HFFc6 (cell line): ENCODE data around the gene PXMP4. TPM values are rescaled to one million over a fixed set of nuclear protein-coding genes. Genes with fewer than 3 reads are reported as not detected.

Experiments used
- DNase-seq: peaks from one replicate; pipeline ENCODE4 v3.0.0-alpha.2; 2018
- H3K27ac Mint-ChIP-seq: 2 replicates; pipeline ENCODE4 v1.8.0; 2020; ENCODE audit warnings: mild to moderate bottlenecking, mixed read lengths
- H3K27me3 Mint-ChIP-seq: 2 replicates; pipeline ENCODE4 v1.8.0; 2021; ENCODE audit warnings: mild to moderate bottlenecking, moderate library complexity, mixed read lengths; ENCODE audit not compliant: insufficient read depth
- H3K36me3 Mint-ChIP-seq: 2 replicates; pipeline ENCODE4 v1.8.0; 2021; ENCODE audit warnings: low read depth, mixed read lengths
- H3K4me1 Mint-ChIP-seq: 2 replicates; pipeline ENCODE4 v1.8.0; 2020; ENCODE audit warnings: low read depth, mixed read lengths
- H3K4me3 Mint-ChIP-seq: 2 replicates; pipeline ENCODE4 v1.8.0; 2020; ENCODE audit warnings: mild to moderate bottlenecking, moderate library complexity, mixed read lengths
- H3K9me3 Mint-ChIP-seq: 2 replicates; pipeline ENCODE4 v1.8.0; 2020; ENCODE audit warnings: mild to moderate bottlenecking, mixed read lengths
- total RNA-seq, 6 experiments: library from RNA; stranded (reverse); fragmentation: NEBNext Ultra II Directional; extraction: Animal tissue kit (Norgen Biotek cat#: 25700); gene quantifications; 2 replicates in 1 of 6; 3 replicates in 5 of 6; pipeline ENCODE4 v1.2.3, GENCODE V29; 2021
- TF ChIP-seq, protein P1 (sequence below): fragments of 200-600 bp; sonication (generic); IDR thresholded peaks from 2 replicates; pipeline ENCODE4 v1.5.0; 2021; ENCODE audit warnings: antibody characterized with exemption, mild to moderate bottlenecking

PXMP4 gene
- total RNA-seq, 6 experiments from 2014 or later: 8.3 to 14.4 (median 11.4) TPM

GRCh38 chr20:33753143-33753542 is 33.0 kb upstream of the PXMP4 start:
- Mint-ChIP-seq H3K9me3 (peaks cover 6% of the 10 kb centered on the region; the same call in 1 of the 2 replicates), H3K27ac (no peak overlapping the region), H3K36me3 (peaks cover 44% of the 10 kb centered on the region), H3K4me1 (no peaks in the 10 kb centered on the region), H3K27me3 (no peaks in the 10 kb centered on the region; the same call in none of the 2 replicates), H3K4me3 (no peak overlapping the region)
- TF ChIP-seq, protein P1, sequence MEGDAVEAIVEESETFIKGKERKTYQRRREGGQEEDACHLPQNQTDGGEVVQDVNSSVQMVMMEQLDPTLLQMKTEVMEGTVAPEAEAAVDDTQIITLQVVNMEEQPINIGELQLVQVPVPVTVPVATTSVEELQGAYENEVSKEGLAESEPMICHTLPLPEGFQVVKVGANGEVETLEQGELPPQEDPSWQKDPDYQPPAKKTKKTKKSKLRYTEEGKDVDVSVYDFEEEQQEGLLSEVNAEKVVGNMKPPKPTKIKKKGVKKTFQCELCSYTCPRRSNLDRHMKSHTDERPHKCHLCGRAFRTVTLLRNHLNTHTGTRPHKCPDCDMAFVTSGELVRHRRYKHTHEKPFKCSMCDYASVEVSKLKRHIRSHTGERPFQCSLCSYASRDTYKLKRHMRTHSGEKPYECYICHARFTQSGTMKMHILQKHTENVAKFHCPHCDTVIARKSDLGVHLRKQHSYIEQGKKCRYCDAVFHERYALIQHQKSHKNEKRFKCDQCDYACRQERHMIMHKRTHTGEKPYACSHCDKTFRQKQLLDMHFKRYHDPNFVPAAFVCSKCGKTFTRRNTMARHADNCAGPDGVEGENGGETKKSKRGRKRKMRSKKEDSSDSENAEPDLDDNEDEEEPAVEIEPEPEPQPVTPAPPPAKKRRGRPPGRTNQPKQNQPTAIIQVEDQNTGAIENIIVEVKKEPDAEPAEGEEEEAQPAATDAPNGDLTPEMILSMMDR: no peak
- DNase-seq: no peak

DNA sequence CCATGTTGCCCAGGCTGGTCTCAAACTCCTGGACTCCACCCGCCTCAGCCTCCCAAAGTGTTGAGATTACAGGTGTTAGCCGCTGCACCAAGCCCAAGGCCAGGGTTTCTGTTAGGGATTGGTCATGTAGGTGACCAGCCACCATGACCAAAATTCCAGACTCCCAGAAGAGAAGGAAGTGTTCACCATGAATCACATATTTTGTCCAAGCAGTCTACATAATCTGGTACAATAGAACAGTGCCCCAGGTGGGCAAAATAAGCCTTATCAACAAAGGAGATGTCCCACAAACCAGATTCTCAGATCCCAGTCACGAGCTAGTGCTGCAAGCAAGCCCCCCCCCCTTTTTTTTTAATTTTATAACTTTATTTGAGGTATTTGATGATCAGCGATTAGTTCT is 31.7 kb upstream of the PXMP4 start:
- DNase-seq: no peak
- no peaks in the 10 kb centered on the region for H3K4me1 Mint-ChIP-seq
- TF ChIP-seq, protein P1: 0 out of 2 replicates have a peak, but pooled peaks have one; percentile 8
- H3K36me3 Mint-ChIP-seq: peaks cover 30% of the 10 kb centered on the region
- H3K9me3 Mint-ChIP-seq: no peaks in the 10 kb centered on the region
- H3K27me3 Mint-ChIP-seq: no peaks in the 10 kb centered on the region; the same call in none of the 2 replicates
- no peak overlapping the region for H3K4me3 Mint-ChIP-seq
- no peak overlapping the region; the same call in 1 of the 2 replicates for H3K27ac Mint-ChIP-seq

GRCh38 chr20:33746325-33746998 is 26.4 kb upstream of the PXMP4 start:
- Mint-ChIP-seq H3K27ac (no peak overlapping the region), H3K36me3 (peaks cover 17% of the 10 kb centered on the region), H3K27me3 (no peaks in the 10 kb centered on the region; the same call in 1 of the 2 replicates), H3K9me3 (no peaks in the 10 kb centered on the region), H3K4me3 (no peak overlapping the region), H3K4me1 (no peaks in the 10 kb centered on the region)
- TF ChIP-seq, protein P1: no peak
- DNase-seq: no peak

DNA sequence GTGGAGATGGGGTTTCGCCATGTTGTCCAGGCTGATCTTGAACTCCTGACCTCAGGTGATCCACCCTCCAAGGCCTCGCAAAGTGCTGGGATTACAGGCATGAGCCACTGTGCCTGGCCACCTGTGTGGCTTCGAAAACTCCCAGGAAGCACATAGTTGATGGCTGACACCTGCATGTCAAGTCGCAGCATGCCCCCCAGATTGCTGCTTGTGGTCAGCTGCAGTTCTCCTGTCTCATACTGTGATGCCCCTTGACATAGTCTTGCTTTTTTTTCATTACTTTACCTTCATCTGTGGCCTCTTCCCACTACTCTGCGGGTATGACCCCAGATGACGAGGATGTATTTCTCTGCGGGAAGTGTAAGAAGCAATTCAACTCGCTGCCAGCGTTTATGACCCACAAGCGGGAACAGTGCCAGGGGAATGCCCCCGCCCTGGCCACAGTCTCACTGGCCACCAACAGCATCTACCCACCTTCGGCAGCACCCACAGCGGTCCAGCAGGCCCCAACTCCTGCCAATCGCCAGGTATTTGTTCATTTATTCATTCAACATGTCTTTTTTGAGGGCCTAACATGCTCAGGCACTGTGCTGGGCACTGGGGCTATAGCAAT is 24.8 kb upstream of the PXMP4 start:
- TF ChIP-seq, protein P1: no peak
- Mint-ChIP-seq H3K4me1 (no peaks in the 10 kb centered on the region), H3K36me3 (peaks cover 17% of the 10 kb centered on the region), H3K27ac (no peak overlapping the region), H3K4me3 (no peak overlapping the region), H3K27me3 (no peaks in the 10 kb centered on the region; the same call in 1 of the 2 replicates), H3K9me3 (no peaks in the 10 kb centered on the region)
- DNase-seq: no peak

- peaks cover 3% of the 10 kb centered on the region; the same call in 1 of the 2 replicates for H3K4me1 Mint-ChIP-seq
- DNase-seq: no peak
- H3K9me3 Mint-ChIP-seq: no peaks in the 10 kb centered on the region
- H3K36me3 Mint-ChIP-seq: peaks cover 17% of the 10 kb centered on the region
- no peaks in the 10 kb centered on the region; the same call in 1 of the 2 replicates for H3K27me3 Mint-ChIP-seq
- no peak overlapping the region for H3K27ac Mint-ChIP-seq
- H3K4me3 Mint-ChIP-seq: no peak overlapping the region
- TF ChIP-seq, protein P1: no peak
Measured at GRCh38 chr20:33744181-33744580, 24.1 kb upstream of the PXMP4 start.
